Brain microvascular endothelial cell (primary cell): ENCODE measurements around the gene PAQR6.

ENCODE experiments used
- DNase-seq: peaks from one replicate; pipeline ENCODE4 v3.0.0-alpha.2; 2020
- H3K27ac ChIP-seq: fragments of 250-450 bp; sonication (Bioruptor Pico); 2 replicates; pipeline ENCODE4 v1.5.1; 2020; ENCODE audit warnings: mild to moderate bottlenecking, moderate library complexity
- H3K27me3 ChIP-seq: fragments of 250-450 bp; sonication (Bioruptor Pico); replicated peaks from 2 replicates; pipeline ENCODE4 v1.5.1; 2020; ENCODE audit warnings: mild to moderate bottlenecking
- H3K36me3 ChIP-seq: fragments of 250-450 bp; sonication (Bioruptor Pico); replicated peaks from 2 replicates; pipeline ENCODE4 v1.5.1; 2020; ENCODE audit warnings: mild to moderate bottlenecking
- H3K4me3 ChIP-seq: 2 replicates; pipeline ENCODE4 v1.5.1; 2011; ENCODE audit warnings: low read depth, mild to moderate bottlenecking, control low read depth, low read length, moderate library complexity
- in situ Hi-C: cut with HindIII; loops from 2 replicates; pipeline ENCODE4 v1.10.0; 2017; ENCODE audit warnings: low sequenced_read_pairs, low pct_ligation_motif_present
- TF ChIP-seq, protein P1 (sequence below): IDR thresholded peaks from 2 replicates; pipeline ENCODE4 v1.5.1; 2011; ENCODE audit warnings: low read depth, mild to moderate bottlenecking, moderate library complexity, low read length, control low read depth, inconsistent platforms; ENCODE audit errors: missing control alignments

PAQR6 gene

DNA sequence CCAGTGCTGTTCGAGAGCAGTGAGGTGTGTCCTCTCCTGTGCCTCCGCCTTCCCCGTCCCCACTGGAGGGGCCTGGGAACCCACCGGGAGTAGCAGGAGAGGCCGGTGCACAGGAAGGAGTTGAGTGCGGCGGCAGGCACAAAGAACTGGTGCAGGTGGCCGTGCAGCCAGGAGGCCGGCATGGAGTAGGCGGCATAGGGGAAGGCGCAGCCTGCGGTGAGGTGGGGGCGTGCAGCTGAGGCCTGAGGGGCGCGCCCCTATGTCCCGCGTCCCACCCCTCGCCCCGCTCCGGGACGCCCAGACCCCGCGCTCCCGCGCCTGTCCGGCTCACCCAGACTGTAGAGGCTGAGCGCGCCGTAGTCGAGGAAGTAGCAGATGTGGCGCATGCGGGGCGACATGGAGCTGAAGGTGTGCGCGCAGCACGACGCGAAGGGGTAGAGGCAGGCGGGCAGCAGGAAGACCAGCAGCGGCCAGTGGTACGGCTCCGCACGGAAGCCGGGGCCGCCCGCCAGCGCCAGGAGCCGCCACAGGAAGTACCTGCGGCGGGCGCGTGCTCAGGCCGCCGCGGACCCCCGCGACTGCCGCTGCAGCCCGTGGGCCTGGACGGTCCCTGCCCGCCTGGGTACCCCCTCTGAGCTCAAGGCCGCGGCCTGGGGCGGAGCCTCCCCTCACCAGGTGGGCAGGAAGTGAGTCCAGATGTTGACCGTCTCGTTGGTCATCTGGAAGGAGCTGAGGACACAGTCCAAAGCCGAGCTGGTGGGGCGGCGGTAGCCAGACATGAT, 2.2 kb downstream of the PAQR6 start:
- in situ Hi-C loops: no loop called here
- no peak for DNase-seq
- TF ChIP-seq, protein P1, sequence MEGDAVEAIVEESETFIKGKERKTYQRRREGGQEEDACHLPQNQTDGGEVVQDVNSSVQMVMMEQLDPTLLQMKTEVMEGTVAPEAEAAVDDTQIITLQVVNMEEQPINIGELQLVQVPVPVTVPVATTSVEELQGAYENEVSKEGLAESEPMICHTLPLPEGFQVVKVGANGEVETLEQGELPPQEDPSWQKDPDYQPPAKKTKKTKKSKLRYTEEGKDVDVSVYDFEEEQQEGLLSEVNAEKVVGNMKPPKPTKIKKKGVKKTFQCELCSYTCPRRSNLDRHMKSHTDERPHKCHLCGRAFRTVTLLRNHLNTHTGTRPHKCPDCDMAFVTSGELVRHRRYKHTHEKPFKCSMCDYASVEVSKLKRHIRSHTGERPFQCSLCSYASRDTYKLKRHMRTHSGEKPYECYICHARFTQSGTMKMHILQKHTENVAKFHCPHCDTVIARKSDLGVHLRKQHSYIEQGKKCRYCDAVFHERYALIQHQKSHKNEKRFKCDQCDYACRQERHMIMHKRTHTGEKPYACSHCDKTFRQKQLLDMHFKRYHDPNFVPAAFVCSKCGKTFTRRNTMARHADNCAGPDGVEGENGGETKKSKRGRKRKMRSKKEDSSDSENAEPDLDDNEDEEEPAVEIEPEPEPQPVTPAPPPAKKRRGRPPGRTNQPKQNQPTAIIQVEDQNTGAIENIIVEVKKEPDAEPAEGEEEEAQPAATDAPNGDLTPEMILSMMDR: no peak
- peak overlapping the region; percentile 26 for H3K4me3 ChIP-seq
- peaks cover 19% of the 10 kb centered on the region for H3K36me3 ChIP-seq
- no peak overlapping the region for H3K27ac ChIP-seq
- peaks cover 7% of the 10 kb centered on the region for H3K27me3 ChIP-seq

DNA sequence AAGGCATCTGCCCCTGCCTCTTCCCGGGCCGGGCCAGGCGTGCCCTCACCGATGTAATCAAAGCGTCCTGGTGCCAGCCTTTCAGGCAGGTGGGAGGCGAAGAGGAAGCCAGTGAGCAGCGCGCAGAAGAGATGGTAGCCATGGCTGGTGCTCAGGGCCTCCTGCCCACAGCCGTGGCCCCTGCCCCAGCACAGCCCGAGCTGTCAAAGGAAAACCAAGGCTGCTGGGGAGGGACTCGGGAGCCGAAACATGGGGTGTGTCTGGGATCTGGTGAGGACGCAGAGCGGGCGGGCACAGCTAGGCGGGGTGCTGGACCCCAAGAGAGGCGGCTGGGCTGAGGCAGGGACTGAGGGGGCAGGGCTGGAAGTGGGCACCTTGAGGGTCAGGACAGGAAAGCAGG, 3.1 kb downstream of the PAQR6 start:
- in situ Hi-C loops: no loop called here
- DNase-seq: no peak
- H3K27ac ChIP-seq: no peak overlapping the region
- H3K36me3 ChIP-seq: peaks cover 10% of the 10 kb centered on the region
- H3K27me3 ChIP-seq: peaks cover 7% of the 10 kb centered on the region
- TF ChIP-seq, protein P1: no peak
- H3K4me3 ChIP-seq: no peak overlapping the region

DNA sequence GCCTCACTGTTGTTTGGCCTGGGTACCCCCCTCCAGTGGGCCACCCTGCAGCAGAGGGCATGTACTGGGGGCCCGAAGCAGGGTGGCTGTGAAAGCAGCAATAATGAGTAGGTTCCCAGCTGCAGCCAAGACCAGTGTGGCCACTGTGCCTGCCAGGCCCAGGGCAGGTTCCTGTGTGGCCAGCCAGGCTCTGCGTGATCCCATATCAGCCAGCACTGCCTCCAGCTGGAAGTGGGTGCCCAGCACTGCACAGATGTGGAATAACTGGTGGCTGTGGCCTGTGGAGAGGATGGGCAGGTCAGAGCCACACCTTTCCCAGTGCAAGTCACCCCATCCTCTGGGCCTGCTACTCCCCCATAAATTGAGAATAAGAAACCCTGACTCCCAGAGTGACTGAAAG, 3.7 kb downstream of the PAQR6 start:
- no peak for DNase-seq
- in situ Hi-C loops: no loop called here
- Histone ChIP-seq H3K27me3 (peaks cover 7% of the 10 kb centered on the region), H3K36me3 (peaks cover 5% of the 10 kb centered on the region), H3K27ac (no peak overlapping the region), H3K4me3 (no peak overlapping the region)
- TF ChIP-seq, protein P1: no peak

DNA sequence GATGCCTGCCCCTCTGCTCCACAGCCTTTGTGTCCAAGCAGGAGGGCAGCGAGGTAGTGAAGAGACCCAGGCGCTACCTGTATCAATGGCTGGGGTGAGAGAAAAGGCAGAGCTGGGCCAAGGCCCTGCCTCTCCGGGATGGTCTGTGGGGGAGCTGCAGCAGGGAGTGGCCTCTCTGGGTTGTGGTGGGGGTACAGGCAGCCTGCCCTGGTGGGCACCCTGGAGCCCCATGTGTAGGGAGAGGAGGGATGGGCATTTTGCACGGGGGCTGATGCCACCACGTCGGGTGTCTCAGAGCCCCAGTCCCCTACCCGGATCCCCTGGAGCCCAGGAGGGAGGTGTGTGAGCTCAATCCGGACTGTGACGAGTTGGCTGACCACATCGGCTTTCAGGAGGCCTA, 5.1 kb downstream of the PAQR6 start:
- in situ Hi-C loops: no loop called here
- peaks cover 2% of the 10 kb centered on the region for H3K36me3 ChIP-seq
- H3K27ac ChIP-seq: no peak overlapping the region
- no peak overlapping the region for H3K4me3 ChIP-seq
- DNase-seq: no peak
- H3K27me3 ChIP-seq: peaks cover 7% of the 10 kb centered on the region
- TF ChIP-seq, protein P1: no peak

DNA sequence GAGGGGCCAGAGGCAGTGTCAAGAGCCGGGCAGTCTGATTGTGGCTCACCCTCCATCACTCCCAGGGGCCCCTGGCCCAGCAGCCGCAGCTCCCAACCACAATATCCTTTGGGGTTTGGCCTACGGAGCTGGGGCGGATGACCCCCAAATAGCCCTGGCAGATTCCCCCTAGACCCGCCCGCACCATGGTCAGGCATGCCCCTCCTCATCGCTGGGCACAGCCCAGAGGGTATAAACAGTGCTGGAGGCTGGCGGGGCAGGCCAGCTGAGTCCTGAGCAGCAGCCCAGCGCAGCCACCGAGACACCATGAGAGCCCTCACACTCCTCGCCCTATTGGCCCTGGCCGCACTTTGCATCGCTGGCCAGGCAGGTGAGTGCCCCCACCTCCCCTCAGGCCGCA, 5.9 kb downstream of the PAQR6 start, which contains the start of gene BGLAP:
TSS of gene BGLAP (plus strand) at position 259 of the 400 bp plus-strand sequence. CDS start at position 307, 48 bp downstream.
- TF ChIP-seq, protein P1: no peak
- Histone ChIP-seq H3K27ac (no peak within 1 kb of the TSS), H3K27me3 (peaks cover 7% of the 10 kb centered on the region), H3K36me3 (peaks cover 2% of the 10 kb centered on the region), H3K4me3 (no peak within 1 kb of the TSS)
- in situ Hi-C loops: no loop called here
- DNase-seq: no peak
